CMK (cell line): Measurements from ENCODE around the gene OSBPL9.
"Not testable (repeated sequence)": the region's sequence is repeated elsewhere in the genome, so short reads cannot be mapped to it uniquely, and the experiment has no call there.

ENCODE experiments used
- DNase-seq: peaks from one replicate; pipeline ENCODE4 v3.0.0-alpha.2; 2010; ENCODE audit warnings: low read depth

Gene OSBPL9

GRCh38 chr1:51712590-51712989, 95.7 kb downstream of the OSBPL9 start:
- DNase-seq: no peak

GRCh38 chr1:51714374-51715019, 97.6 kb downstream of the OSBPL9 start:
- no peak for DNase-seq

- no peak for DNase-seq
Observed at GRCh38 chr1:51715369-51715768, 98.5 kb downstream of the OSBPL9 start.

GRCh38 chr1:51716746-51717145, 99.9 kb downstream of the OSBPL9 start:
- no peak for DNase-seq

GRCh38 chr1:51717842-51718241, 101.0 kb downstream of the OSBPL9 start:
- DNase-seq: no peak

GRCh38 chr1:51719146-51719545, 102.3 kb downstream of the OSBPL9 start:
- DNase-seq: no peak

- DNase-seq: no peak
Observed at GRCh38 chr1:51724797-51725196, 107.9 kb downstream of the OSBPL9 start.

- no peak for DNase-seq
Observed at GRCh38 chr1:51726051-51726450, 109.2 kb downstream of the OSBPL9 start.

- DNase-seq: no peak
Observed at GRCh38 chr1:51726544-51727225, 109.8 kb downstream of the OSBPL9 start.

GRCh38 chr1:51727366-51727765, 110.5 kb downstream of the OSBPL9 start:
- no peak for DNase-seq

- DNase-seq: no peak
Observed at GRCh38 chr1:51728611-51729155, 111.8 kb downstream of the OSBPL9 start.

GRCh38 chr1:51729156-51729823, 112.4 kb downstream of the OSBPL9 start:
- peak; percentile 97 for DNase-seq

GRCh38 chr1:51729824-51730301, 113.0 kb downstream of the OSBPL9 start:
- DNase-seq: no peak

- no peak for DNase-seq
Observed at GRCh38 chr1:51731998-51732397, 115.1 kb downstream of the OSBPL9 start.

- DNase-seq: no peak
Observed at GRCh38 chr1:51732701-51733425, 116.0 kb downstream of the OSBPL9 start.

- not testable (repeated sequence) for DNase-seq
Observed at GRCh38 chr1:51733426-51733774, 116.5 kb downstream of the OSBPL9 start.

GRCh38 chr1:51733793-51734522, 117.1 kb downstream of the OSBPL9 start:
- no peak for DNase-seq

GRCh38 chr1:51734896-51735745, 118.2 kb downstream of the OSBPL9 start:
- DNase-seq: no peak

- no peak for DNase-seq
Observed at GRCh38 chr1:51735746-51736254, 118.9 kb downstream of the OSBPL9 start.

GRCh38 chr1:51736702-51737101, 119.8 kb downstream of the OSBPL9 start:
- DNase-seq: no peak
